ENCODE measurements around the gene CDHR2. TPM values are rescaled to one million over a fixed set of nuclear protein-coding genes. Genes with fewer than 3 reads are reported as not detected.

Gene CDHR2
- total RNA-seq, 6 experiments from 2014 or later: not detected

DNA sequence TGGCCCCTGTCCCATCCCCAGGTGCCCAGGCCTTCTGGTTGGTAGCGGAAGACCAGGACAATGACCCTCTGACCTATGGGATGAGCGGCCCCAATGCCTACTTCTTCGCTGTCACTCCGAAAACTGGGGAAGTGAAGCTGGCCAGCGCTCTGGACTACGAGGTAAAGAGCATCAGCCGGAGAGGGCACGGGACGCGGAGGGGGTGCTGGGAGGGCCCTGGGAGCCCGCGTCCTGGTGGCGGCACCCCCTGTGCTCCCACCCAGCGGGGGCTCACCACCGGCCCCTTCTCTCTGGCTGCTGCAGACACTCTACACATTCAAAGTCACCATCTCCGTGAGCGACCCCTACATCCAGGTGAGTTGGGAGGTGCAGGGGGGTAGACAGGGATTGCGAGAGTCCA is 19.5 kb downstream of the CDHR2 start:
- DNase-seq: no peak
- Mint-ChIP-seq H3K27ac (no peak overlapping the region), H3K9me3 (no peaks in the 10 kb centered on the region), H3K27me3 (ENCODE audit: insufficient read depth) (peaks cover 47% of the 10 kb centered on the region), H3K4me1 (ENCODE audit: low read depth) (no peaks in the 10 kb centered on the region), H3K4me3 (no peak overlapping the region), H3K36me3 (ENCODE audit: low read depth) (no peaks in the 10 kb centered on the region)
- TF ChIP-seq, protein P1, sequence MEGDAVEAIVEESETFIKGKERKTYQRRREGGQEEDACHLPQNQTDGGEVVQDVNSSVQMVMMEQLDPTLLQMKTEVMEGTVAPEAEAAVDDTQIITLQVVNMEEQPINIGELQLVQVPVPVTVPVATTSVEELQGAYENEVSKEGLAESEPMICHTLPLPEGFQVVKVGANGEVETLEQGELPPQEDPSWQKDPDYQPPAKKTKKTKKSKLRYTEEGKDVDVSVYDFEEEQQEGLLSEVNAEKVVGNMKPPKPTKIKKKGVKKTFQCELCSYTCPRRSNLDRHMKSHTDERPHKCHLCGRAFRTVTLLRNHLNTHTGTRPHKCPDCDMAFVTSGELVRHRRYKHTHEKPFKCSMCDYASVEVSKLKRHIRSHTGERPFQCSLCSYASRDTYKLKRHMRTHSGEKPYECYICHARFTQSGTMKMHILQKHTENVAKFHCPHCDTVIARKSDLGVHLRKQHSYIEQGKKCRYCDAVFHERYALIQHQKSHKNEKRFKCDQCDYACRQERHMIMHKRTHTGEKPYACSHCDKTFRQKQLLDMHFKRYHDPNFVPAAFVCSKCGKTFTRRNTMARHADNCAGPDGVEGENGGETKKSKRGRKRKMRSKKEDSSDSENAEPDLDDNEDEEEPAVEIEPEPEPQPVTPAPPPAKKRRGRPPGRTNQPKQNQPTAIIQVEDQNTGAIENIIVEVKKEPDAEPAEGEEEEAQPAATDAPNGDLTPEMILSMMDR (IDR thresholded peaks at IDR 0.05): no peak

DNA sequence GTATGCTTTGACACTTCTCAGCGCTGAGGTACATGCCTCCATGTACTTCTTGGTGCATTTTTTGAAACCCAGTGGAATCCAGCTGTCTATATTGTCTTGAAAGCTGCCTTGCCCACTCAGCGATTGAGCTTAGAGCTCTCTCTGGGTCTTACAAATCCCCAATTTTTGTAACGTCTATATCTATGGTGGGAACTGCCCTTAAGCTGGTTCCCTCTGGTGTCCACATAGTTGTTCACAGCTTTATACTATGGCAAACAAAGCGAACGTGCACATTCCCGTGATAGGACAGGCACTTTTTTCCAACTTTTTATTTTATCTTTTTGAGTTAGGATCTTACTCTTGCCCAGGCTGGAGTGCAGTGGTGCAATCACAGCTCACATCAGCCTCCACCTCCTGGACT is 20.9 kb downstream of the CDHR2 start:
- Mint-ChIP-seq H3K4me1 (ENCODE audit: low read depth) (no peaks in the 10 kb centered on the region), H3K36me3 (ENCODE audit: low read depth) (no peaks in the 10 kb centered on the region), H3K27me3 (ENCODE audit: insufficient read depth) (peaks cover 41% of the 10 kb centered on the region), H3K4me3 (no peak overlapping the region), H3K27ac (no peak overlapping the region), H3K9me3 (no peaks in the 10 kb centered on the region)
- DNase-seq: no peak
- TF ChIP-seq, protein P1 (IDR thresholded peaks at IDR 0.05): peak; percentile 53

DNA sequence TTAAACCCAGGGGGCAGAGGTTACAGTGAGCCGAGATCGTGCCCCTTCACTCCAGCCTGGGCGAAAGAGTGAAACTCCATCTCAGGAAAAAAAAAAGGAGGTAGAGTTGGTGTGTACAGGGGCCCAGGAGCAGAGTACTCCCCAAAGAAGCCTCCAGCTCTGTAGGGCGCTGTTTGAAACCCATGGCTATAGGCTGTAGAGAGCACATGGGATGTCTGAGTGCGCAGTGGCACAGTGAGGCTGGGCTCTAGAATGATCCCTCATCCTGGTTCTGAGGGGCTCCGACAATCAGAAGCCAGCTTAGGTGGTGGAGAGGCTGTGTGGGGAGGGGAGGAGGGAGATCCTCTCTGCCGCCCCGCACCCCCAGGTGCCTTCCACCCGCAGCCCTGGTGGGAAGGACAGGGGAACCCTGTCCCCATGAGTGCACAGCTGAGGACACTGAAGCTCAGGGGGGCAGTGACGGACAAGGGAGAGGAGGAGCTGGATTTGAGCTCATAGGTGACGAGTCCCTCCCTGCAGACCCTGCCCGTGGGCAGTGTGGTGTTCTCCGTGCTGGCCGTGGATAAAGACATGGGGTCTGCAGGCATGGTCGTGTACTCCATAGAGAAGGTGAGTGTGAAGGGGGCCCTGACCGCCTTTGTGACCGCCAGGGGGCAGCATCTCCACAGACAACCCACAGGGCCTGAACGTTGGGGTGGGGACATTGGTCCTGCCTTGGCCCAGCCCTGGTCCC is 24.6 kb downstream of the CDHR2 start:
- Mint-ChIP-seq H3K4me1 (ENCODE audit: low read depth) (no peaks in the 10 kb centered on the region), H3K36me3 (ENCODE audit: low read depth) (no peaks in the 10 kb centered on the region), H3K9me3 (no peaks in the 10 kb centered on the region), H3K4me3 (no peak overlapping the region), H3K27me3 (ENCODE audit: insufficient read depth) (peaks cover 21% of the 10 kb centered on the region), H3K27ac (no peak overlapping the region)
- TF ChIP-seq, protein P1 (IDR thresholded peaks at IDR 0.05): peak; percentile 95
- peak; percentile 5 for DNase-seq

DNA sequence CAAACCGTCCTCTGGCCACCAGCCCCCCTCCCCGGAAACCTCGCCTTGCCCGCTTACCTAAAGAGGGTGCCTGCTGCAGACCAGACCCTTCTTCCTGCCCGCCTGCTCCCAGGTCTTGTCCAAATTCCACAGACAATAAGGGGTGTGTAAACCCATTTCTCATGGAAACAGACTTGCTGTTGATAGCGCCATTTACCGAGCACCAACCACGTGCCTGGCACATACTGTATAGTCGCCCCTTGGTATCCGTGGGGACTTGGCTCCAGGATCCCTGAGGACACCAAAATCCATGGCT is 25.1 kb downstream of the CDHR2 start:
- no peak for DNase-seq
- no peak overlapping the region for H3K4me3 Mint-ChIP-seq
- H3K27ac Mint-ChIP-seq: no peak overlapping the region
- peaks cover 21% of the 10 kb centered on the region for H3K27me3 Mint-ChIP-seq (ENCODE audit: insufficient read depth)
- H3K9me3 Mint-ChIP-seq: no peaks in the 10 kb centered on the region
- TF ChIP-seq, protein P1 (IDR thresholded peaks at IDR 0.05): peak; percentile 66
- H3K4me1 Mint-ChIP-seq (ENCODE audit: low read depth): no peaks in the 10 kb centered on the region
- H3K36me3 Mint-ChIP-seq (ENCODE audit: low read depth): no peaks in the 10 kb centered on the region

DNA sequence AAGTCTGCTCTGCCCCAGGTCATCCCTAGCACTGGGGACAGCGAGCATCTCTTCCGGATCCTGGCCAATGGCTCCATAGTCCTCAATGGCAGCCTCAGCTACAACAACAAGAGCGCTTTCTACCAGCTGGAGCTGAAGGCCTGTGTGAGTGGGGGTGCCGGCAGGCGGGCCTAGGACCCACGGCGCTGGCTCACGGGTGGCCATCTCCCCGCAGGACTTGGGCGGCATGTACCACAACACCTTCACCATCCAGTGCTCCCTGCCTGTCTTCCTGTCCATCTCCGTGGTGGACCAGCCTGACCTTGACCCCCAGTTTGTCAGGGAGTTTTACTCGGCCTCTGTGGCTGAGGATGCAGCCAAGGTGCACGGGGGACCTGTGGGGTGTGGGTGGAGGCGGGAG is 25.9 kb downstream of the CDHR2 start:
- H3K9me3 Mint-ChIP-seq: no peaks in the 10 kb centered on the region
- TF ChIP-seq, protein P1 (IDR thresholded peaks at IDR 0.05): no peak
- H3K27me3 Mint-ChIP-seq (ENCODE audit: insufficient read depth): peaks cover 20% of the 10 kb centered on the region
- no peaks in the 10 kb centered on the region for H3K4me1 Mint-ChIP-seq (ENCODE audit: low read depth)
- DNase-seq: no peak
- H3K27ac Mint-ChIP-seq: no peak overlapping the region
- no peak overlapping the region for H3K4me3 Mint-ChIP-seq
- no peaks in the 10 kb centered on the region for H3K36me3 Mint-ChIP-seq (ENCODE audit: low read depth)
